HEK293T (cell line): ENCODE data around the gene HPCAL4.

Source experiments
- CTCF ChIA-PET: fragments of 350-600 bp; formaldehyde crosslinking; extraction: SDS; loops from one replicate; lab custom pipeline; 2021; ENCODE audit warnings: antibody characterized with exemption, inconsistent platforms; lab: Yijun Ruan, JAX
- POLR2A ChIA-PET: fragments of 350-600 bp; formaldehyde crosslinking; extraction: SDS; loops from one replicate; lab custom pipeline; 2020; ENCODE audit warnings: antibody characterized with exemption, inconsistent platforms; lab: Yijun Ruan, JAX
- DNase-seq: peaks from one replicate; pipeline ENCODE4 v3.0.0; 2012; ENCODE audit warnings: mixed read lengths; ENCODE audit errors: extremely low spot score
- ARNT ChIP-seq: fragments of 450-650 bp; IDR thresholded peaks from 2 replicates; pipeline ENCODE4 v1.6.1; 2017; ENCODE audit warnings: mild to moderate bottlenecking
- BHLHE40 ChIP-seq: fragments of 450-650 bp; IDR thresholded peaks from 2 replicates; pipeline ENCODE4 v1.6.1; 2016; ENCODE audit warnings: mild to moderate bottlenecking, moderate library complexity, borderline replicate concordance
- CTBP1 ChIP-seq: fragments of 450-650 bp; IDR thresholded peaks from 2 replicates; pipeline ENCODE4 v1.6.1; 2016; ENCODE audit warnings: borderline replicate concordance
- ELF4 ChIP-seq: fragments of 450-650 bp; IDR thresholded peaks from 2 replicates; pipeline ENCODE4 v1.6.1; 2017; ENCODE audit warnings: antibody characterized with exemption
- FOXA1 ChIP-seq: fragments of 450-650 bp; IDR thresholded peaks from 2 replicates; pipeline ENCODE4 v1.6.1; 2016; ENCODE audit warnings: mild to moderate bottlenecking
- FOXK2 ChIP-seq: fragments of 450-650 bp; IDR thresholded peaks from 2 replicates; pipeline ENCODE4 v1.6.1; 2016; ENCODE audit warnings: mild to moderate bottlenecking
- FOXM1 ChIP-seq: fragments of 450-650 bp; IDR thresholded peaks from 2 replicates; pipeline ENCODE4 v1.6.1; 2017; ENCODE audit warnings: mild to moderate bottlenecking, borderline replicate concordance
- HDGF ChIP-seq: fragments of 450-650 bp; IDR thresholded peaks from 2 replicates; pipeline ENCODE4 v1.6.1; 2017; ENCODE audit warnings: antibody characterized with exemption, borderline replicate concordance
- L3MBTL2 ChIP-seq: fragments of 450-650 bp; conservative IDR thresholded peaks from 2 replicates; pipeline ENCODE4 v1.6.1; 2016; ENCODE audit warnings: mild to moderate bottlenecking
- LEF1 ChIP-seq: fragments of 450-650 bp; IDR thresholded peaks from 2 replicates; pipeline ENCODE4 v1.6.1; 2017; ENCODE audit warnings: mild to moderate bottlenecking, borderline replicate concordance
- NFRKB ChIP-seq: fragments of 450-650 bp; IDR thresholded peaks from 2 replicates; pipeline ENCODE4 v1.6.1; 2016; ENCODE audit warnings: mild to moderate bottlenecking, moderate library complexity
- SP1 ChIP-seq: fragments of 450-650 bp; IDR thresholded peaks from 2 replicates; pipeline ENCODE4 v1.6.1; 2017
- SUZ12 ChIP-seq: fragments of 450-650 bp; IDR thresholded peaks from 2 replicates; pipeline ENCODE4 v1.6.1; 2016; ENCODE audit warnings: mild to moderate bottlenecking
- TARDBP ChIP-seq: fragments of 450-650 bp; IDR thresholded peaks from 2 replicates; pipeline ENCODE4 v1.6.1; 2016
- ZNF384 ChIP-seq: fragments of 450-650 bp; IDR thresholded peaks from 2 replicates; pipeline ENCODE4 v1.6.1; 2016
- TF ChIP-seq, protein P1 (sequence below): fragments of 450-650 bp; IDR thresholded peaks from 2 replicates; pipeline ENCODE4 v1.6.1; 2016

The HPCAL4 gene

DNA sequence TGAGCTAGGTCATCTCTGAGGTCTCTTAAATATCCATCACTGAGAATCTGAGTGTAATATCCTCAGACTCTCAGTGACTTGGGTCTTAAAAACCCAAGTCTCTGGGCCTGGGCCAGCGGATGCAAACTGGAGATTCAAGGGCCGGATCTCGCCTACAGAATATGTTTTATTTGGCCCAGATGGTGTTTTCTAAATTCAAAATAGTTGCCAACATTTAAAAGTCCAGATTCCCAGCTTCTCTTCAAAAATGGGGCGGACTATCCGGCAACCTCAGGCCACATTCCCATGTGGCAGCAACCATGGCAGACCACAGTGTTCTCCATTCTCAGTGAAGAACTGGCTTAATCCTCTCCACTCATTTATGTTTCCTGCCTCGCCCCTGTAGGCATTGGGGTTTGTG lies 39.1 kb downstream of the HPCAL4 start:
- CTCF ChIA-PET, result interaction anchor here (0.5 to 1.0 kb wide), 3 partner anchors 42 to 91 kb away, joined by 3 to 5 read pairs (median 3); no protein-coding TSS in a partner anchor
- no peak for TF ChIP-seq FOXK2

DNA sequence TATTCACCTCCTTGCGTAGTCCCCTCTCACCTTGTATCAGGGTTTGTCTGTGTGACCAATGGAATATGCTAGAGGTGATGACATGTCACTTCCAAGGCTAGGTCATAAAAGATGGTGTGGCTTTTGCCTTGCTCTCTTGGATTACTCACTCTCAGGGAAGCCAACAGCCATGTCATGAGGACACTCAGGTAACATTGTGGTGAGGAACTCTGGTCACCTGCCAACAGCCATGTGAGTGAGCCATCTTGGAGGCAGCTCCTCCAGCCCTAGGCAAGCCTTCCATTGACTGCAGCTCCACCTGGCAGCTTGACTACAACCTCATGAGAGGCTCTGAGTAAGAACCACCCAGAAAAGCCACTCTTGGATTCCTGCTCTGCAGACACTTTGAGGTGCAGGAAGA lies 40.8 kb downstream of the HPCAL4 start:
- TF ChIP-seq FOXA1 (no peak), CTBP1 (no peak), ZNF384 (no peak), LEF1 (no peak)
- ChIA-PET POLR2A (no interaction called here), CTCF (no interaction called here)
- no peak for DNase-seq

More for the DNA sequence above, 39.1 kb downstream of the HPCAL4 start:
- DNase-seq, result no peak
- POLR2A ChIA-PET, result interaction anchor here (0.8 kb wide), 1 partner anchor 18 kb away, joined by 3 read pairs; no protein-coding TSS in a partner anchor

DNA sequence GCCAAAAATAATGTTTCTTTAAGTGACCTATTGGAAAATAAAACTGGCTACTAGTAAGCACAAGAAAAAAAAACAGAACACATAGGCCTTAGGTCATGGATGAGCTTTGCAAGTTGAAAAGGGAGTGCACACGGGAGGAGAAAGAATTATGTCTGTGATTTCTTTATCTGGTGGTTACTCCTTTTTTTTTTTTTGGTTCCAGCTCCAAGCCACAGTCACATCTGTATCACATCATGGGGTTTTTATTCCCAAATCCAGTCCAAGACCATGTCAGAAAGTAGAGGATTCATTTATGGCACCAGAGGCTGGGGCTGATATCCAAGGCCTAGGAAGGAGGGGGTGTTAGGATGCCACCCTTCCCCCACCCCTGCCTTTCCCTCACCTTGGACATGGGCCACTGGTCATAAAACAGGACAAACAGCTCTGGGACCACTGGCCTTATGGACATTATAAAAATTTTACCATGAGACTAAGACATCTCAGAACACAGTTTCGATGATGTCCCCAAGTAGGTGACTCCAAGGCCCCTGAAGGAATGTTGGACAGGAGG lies 41.5 kb downstream of the HPCAL4 start:
- no peak for DNase-seq
- ChIA-PET CTCF (interaction anchor here (1.2 kb wide), 1 partner anchor 43 kb away, joined by 3 read pairs; no protein-coding TSS in a partner anchor), POLR2A (interaction anchor here (1.5 kb wide), 1 partner anchor 8 kb away, joined by 4 read pairs; no protein-coding TSS in a partner anchor)
- TF ChIP-seq, protein P1, sequence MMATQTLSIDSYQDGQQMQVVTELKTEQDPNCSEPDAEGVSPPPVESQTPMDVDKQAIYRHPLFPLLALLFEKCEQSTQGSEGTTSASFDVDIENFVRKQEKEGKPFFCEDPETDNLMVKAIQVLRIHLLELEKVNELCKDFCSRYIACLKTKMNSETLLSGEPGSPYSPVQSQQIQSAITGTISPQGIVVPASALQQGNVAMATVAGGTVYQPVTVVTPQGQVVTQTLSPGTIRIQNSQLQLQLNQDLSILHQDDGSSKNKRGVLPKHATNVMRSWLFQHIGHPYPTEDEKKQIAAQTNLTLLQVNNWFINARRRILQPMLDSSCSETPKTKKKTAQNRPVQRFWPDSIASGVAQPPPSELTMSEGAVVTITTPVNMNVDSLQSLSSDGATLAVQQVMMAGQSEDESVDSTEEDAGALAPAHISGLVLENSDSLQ, result no peak
- no peak for TF ChIP-seq FOXK2
- no peak for TF ChIP-seq NFRKB
- no peak for TF ChIP-seq HDGF
- no peak for TF ChIP-seq SP1
- TF ChIP-seq SUZ12, result no peak
- TF ChIP-seq ELF4, result no peak
- no peak for TF ChIP-seq FOXA1
- no peak for TF ChIP-seq FOXM1
- TF ChIP-seq LEF1, result no peak
- TF ChIP-seq L3MBTL2, result no peak
- TF ChIP-seq BHLHE40, result no peak
- TF ChIP-seq ZNF384, result no peak
- TF ChIP-seq TARDBP, result no peak
- no peak for TF ChIP-seq ARNT
- no peak for TF ChIP-seq CTBP1

DNA sequence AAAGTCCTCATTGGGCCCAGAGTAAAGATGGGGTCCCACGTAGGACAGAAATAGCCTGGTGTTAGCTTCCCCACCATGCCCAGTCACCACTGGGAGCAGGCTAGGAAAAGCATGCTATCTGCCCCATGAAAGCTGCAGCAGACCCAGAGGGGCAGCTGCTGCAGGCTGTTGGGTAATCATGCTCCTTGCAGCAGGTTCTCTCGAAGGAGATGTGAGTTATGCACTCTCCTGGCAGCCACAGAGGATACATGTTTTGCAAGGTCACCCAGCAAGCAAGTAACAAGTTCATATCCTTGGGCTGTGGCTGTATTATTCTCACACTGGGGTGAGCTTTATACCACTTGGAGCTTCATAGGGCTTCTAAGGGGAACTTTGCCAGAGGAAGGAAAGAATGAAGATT lies 42.7 kb downstream of the HPCAL4 start:
- ChIA-PET POLR2A (interaction anchor here (1.0 to 1.5 kb wide), 2 partner anchors 9 to 10 kb away, joined by 3 to 4 read pairs; no protein-coding TSS in a partner anchor), CTCF (interaction anchor here (0.6 to 2.6 kb wide), 3 partner anchors 9 to 108 kb away, joined by 3 to 13 read pairs (median 5); no protein-coding TSS in a partner anchor)

DNA sequence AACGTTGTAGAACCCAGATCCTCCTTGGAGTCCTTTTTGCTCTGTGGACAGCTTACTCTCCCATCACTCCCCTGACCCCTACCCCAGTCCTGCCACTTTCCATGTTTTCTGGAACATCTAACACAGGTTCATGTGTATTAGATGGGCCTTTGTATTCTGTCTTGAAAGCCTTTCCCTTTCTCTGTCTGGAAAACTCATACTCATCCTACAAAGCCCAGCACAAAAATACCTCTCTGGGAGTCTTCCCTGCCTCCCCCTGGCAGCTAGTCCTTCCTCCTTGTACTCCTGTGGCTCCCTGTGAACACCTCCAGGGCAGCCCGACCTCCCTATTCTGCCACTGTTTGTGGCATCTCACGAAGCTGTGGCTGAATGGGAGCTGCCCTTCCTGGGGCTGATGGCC lies 44.0 kb downstream of the HPCAL4 start:
- ChIA-PET CTCF (interaction anchor here (0.6 to 2.6 kb wide), 4 partner anchors 10 to 41 kb away, joined by 3 to 13 read pairs (median 4); no protein-coding TSS in a partner anchor), POLR2A (no interaction called here)
- TF ChIP-seq ARNT (no peak), CTBP1 (no peak), SP1 (no peak), FOXK2 (no peak), HDGF (no peak), SUZ12 (no peak), FOXA1 (no peak), LEF1 (no peak), TARDBP (no peak)
- no peak for DNase-seq

More for the DNA sequence above, 42.7 kb downstream of the HPCAL4 start:
- no peak for TF ChIP-seq HDGF
- no peak for TF ChIP-seq ELF4
- TF ChIP-seq ZNF384, result no peak
- no peak for TF ChIP-seq L3MBTL2
- DNase-seq, result no peak

DNA sequence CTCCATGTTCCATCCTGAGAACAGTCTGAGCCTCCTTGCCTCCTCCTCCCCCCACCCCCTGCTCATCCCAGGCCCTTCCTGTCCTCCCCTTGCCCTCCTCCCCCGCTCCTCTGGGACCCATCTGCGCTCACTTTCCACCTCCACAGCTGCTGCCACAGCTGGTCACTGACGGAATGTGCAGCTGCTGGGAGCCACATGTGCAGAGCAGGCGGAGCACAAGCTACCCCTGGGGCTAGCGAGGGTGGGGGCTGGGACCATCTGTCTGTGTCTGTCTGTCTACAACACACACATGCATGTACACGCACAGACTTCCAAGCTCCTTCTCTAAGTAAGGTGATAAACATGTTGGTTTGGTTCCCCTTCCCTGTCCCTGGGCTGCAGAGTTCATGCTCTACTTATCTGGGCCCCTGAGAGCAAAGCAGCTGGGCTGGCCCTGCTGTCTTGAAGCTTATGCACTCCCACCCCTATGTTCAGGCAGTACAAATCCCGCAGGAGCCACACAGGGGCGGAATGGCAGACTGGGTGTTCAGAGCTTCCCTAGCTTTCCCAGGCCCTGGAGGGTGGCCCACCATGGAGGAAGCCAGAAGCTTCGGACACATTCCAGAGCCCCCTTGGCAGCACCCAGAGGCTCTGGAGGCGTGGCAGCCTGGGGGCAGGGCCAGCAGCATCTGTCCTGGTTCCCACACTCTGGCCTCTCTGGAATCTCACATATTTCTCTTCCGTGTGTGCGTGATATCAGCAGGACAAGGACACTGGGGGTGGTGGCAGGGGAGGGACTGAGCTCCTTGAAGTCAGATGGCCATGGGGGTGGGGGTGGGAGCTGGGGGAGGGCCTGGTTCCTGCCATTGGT lies 44.8 kb downstream of the HPCAL4 start:
- ChIA-PET CTCF (interaction anchor here (0.6 to 2.6 kb wide), 5 partner anchors 11 to 157 kb away, joined by 3 to 13 read pairs (median 3); no protein-coding TSS in a partner anchor), POLR2A (no interaction called here)
- no peak for DNase-seq
- TF ChIP-seq ARNT (no peak), LEF1 (no peak)

DNA sequence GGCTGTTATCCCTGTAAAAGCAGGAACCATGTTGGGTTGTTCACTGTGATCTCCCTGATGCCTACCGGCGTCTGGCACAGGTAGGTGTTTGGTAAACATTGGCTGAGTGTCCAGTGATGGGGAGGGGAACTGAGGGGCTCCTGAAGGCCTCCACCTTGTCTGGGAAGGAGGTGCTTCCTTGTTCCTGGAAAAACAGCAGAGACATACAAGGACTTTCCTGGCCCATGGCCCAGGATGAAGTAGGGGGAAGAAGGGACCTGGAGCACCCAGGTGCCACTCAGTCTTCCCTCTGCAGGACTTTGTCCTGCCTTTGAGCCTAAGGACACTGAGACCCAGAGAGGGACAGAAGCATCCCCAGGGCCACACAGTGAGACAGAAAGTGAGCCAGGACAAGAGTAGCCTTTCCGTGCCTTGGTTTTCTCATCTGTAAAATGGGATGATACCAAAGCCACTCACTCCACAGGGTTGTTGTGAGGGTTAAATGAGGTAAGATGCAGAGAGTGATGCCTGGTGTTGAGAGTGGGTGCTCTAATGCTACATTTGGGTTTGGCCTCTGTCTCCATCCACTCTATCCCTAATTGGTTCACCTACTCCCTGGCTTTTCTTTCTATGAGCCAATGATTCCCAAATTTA lies 45.7 kb downstream of the HPCAL4 start:
- POLR2A ChIA-PET, result no interaction called here
- CTCF ChIA-PET, result interaction anchor here (2.6 kb wide), 1 partner anchor 39 kb away, joined by 13 read pairs; no protein-coding TSS in a partner anchor
- no peak for DNase-seq
- TF ChIP-seq L3MBTL2 (no peak), ARNT (no peak), HDGF (no peak), FOXM1 (no peak), ELF4 (no peak), TARDBP (no peak), SUZ12 (no peak), CTBP1 (no peak), LEF1 (no peak), NFRKB (no peak), ZNF384 (no peak), SP1 (no peak)
- TF ChIP-seq, protein P1, result no peak
